PFSK-1 (cell line): ENCODE measurements around the gene ANXA3.

Experiments used
- FOXP2 ChIP-seq: optimal IDR thresholded peaks from 2 replicates; pipeline ENCODE3; 2011; ENCODE audit warnings: borderline replicate concordance, control low read depth, inconsistent platforms; ENCODE audit not compliant: insufficient read depth; ENCODE audit errors: extremely low read length, extremely low read depth
- POLR2AphosphoS5 ChIP-seq: IDR thresholded peaks from 2 replicates; pipeline ENCODE4 v1.6.1; 2012; ENCODE audit warnings: low read depth, mild to moderate bottlenecking, control low read depth, low read length, moderate library complexity
- SIN3A ChIP-seq: IDR thresholded peaks from 2 replicates; pipeline ENCODE4 v1.6.1; 2012; ENCODE audit warnings: mild to moderate bottlenecking, low read length, moderate library complexity, borderline replicate concordance; ENCODE audit not compliant: insufficient read depth
- TAF1 ChIP-seq: IDR thresholded peaks from 2 replicates; pipeline ENCODE4 v1.6.1; 2012; ENCODE audit warnings: low read length, control low read depth, borderline replicate concordance; ENCODE audit not compliant: insufficient read depth
- TF ChIP-seq, protein P1 (sequence below), 2 experiments: IDR thresholded peaks; 2 replicates each; pipeline versions ENCODE4 v1.6.1 to v1.8.0; 2011 to 2012; ENCODE audit warnings: low read depth in 2 of 2, low read length in 2 of 2, control low read depth in 1 of 2, inconsistent platforms in 1 of 2, mild to moderate bottlenecking in 1 of 2, moderate library complexity in 1 of 2; ENCODE audit not compliant: insufficient read depth in 1 of 2

Gene ANXA3

DNA sequence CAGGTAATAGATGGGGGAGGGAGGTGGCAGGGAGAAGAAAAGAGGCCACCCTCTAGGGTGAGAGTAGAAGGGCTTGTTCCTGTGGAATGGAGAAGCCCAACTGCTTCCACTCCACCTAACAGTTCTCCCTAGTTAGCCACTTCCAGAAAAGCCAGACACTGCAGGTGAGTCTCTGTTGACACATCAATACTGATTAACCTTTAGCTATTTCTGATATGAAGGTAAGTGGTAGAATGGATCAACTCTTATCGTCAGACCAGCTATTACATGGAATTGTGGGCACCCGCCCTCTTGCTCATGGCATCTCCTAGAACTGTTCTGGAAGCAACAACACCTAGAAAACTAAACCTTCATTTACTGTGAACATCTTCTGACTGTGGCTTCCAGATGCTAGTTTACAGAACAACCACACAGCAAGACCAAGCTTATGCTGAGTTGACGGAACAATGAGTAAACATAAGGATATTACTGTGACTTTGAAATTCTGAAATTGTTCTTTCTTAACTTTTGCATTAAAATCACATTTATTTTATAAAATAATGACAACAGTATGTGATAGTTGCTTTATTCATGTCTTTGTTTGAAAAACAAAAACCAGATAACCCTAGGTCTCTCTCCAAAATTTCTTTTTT is 44.7 kb downstream of the ANXA3 start:
- TF ChIP-seq, protein P1, sequence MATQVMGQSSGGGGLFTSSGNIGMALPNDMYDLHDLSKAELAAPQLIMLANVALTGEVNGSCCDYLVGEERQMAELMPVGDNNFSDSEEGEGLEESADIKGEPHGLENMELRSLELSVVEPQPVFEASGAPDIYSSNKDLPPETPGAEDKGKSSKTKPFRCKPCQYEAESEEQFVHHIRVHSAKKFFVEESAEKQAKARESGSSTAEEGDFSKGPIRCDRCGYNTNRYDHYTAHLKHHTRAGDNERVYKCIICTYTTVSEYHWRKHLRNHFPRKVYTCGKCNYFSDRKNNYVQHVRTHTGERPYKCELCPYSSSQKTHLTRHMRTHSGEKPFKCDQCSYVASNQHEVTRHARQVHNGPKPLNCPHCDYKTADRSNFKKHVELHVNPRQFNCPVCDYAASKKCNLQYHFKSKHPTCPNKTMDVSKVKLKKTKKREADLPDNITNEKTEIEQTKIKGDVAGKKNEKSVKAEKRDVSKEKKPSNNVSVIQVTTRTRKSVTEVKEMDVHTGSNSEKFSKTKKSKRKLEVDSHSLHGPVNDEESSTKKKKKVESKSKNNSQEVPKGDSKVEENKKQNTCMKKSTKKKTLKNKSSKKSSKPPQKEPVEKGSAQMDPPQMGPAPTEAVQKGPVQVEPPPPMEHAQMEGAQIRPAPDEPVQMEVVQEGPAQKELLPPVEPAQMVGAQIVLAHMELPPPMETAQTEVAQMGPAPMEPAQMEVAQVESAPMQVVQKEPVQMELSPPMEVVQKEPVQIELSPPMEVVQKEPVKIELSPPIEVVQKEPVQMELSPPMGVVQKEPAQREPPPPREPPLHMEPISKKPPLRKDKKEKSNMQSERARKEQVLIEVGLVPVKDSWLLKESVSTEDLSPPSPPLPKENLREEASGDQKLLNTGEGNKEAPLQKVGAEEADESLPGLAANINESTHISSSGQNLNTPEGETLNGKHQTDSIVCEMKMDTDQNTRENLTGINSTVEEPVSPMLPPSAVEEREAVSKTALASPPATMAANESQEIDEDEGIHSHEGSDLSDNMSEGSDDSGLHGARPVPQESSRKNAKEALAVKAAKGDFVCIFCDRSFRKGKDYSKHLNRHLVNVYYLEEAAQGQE (IDR thresholded peaks at IDR 0.05; ENCODE audit: insufficient read depth in 1 of 2, low read depth in 2 of 2, low read length in 2 of 2): no peak
- TF ChIP-seq SIN3A: no peak
- TF ChIP-seq POLR2AphosphoS5: no peak
- no peak for TF ChIP-seq TAF1
- no peak for TF ChIP-seq FOXP2

- TF ChIP-seq TAF1 (no peak), SIN3A (no peak), FOXP2 (no peak), POLR2AphosphoS5 (no peak)
- TF ChIP-seq, protein P1 (IDR thresholded peaks at IDR 0.05; ENCODE audit: insufficient read depth in 1 of 2, low read depth in 2 of 2, low read length in 2 of 2): no peak
Observed at GRCh38 chr4:78599147-78599546, 47.6 kb downstream of the ANXA3 start.

DNA sequence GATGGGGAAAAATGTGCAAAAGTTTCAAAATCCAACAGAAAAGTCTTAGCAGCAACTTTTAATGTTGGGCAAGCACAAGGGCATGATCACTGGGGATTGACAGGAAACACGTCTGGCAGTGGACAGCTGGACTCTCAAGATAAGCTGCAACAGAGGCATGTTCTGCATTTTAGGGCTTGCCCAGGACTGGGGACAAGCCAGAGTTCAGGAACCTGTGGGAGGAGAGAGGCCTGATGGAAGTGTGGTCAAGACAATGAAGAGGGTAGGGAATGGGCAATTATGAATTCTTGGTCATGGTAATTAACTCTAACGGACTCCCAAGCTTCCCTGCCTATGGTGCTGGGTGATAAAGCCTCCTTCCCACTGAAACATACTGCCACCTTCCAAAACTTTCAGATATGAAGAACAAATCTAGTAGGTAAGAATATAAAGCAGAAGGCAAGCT is 48.4 kb downstream of the ANXA3 start:
- TF ChIP-seq SIN3A: no peak
- TF ChIP-seq, protein P1 (IDR thresholded peaks at IDR 0.05; ENCODE audit: insufficient read depth in 1 of 2, low read depth in 2 of 2, low read length in 2 of 2): no peak

DNA sequence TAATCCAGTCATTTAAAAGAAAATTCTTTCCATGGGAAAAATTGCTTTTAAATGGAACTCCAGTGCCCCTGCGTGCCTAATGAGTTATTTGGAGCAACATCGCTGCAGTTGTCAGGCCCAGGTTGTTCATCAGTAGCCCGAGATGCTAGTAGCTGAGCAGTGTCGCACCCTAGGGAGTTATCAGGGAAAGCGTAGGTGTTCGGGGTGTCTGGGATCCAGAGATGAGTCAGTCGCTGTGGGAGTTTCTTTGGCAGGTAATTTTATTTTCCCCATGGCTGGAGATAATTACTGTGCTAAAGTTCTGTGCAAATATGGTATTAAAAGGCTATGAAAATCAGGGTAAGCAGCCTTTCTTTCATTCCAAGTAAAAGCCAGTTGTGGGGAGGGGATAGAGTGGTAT is 49.4 kb downstream of the ANXA3 start:
- TF ChIP-seq TAF1 (no peak), POLR2AphosphoS5 (no peak), SIN3A (no peak), FOXP2 (no peak)
- TF ChIP-seq, protein P1 (IDR thresholded peaks at IDR 0.05; ENCODE audit: insufficient read depth in 1 of 2, low read depth in 2 of 2, low read length in 2 of 2): no peak

GRCh38 chr4:78602334-78602733 is 50.8 kb downstream of the ANXA3 start:
- TF ChIP-seq TAF1 (no peak), POLR2AphosphoS5 (no peak), FOXP2 (no peak), SIN3A (no peak)
- TF ChIP-seq, protein P1 (IDR thresholded peaks at IDR 0.05; ENCODE audit: insufficient read depth in 1 of 2, low read depth in 2 of 2, low read length in 2 of 2): no peak
